ENCODE measurements around the gene ALS2CL.

Gene ALS2CL

GRCh38 chr3:46684891-46685290 is 8.6 kb downstream of the ALS2CL start:
- H3K4me3 ChIP-seq (ENCODE audit: low read depth, low read length) = no peak overlapping the region
- H3K9me3 ChIP-seq (ENCODE audit: severe bottlenecking) = no peaks in the 10 kb centered on the region
- H3K27ac ChIP-seq = no peak overlapping the region
- no peaks in the 10 kb centered on the region for H3K36me3 ChIP-seq
- H3K27me3 ChIP-seq (ENCODE audit: insufficient read depth, low read depth, severe bottlenecking) = no peaks in the 10 kb centered on the region
- no peak for TF ChIP-seq CTCF (IDR thresholded peaks at IDR 0.05; ENCODE audit: low read depth, low read length)
- DNase-seq = no peak

- Histone ChIP-seq H3K27ac (no peak overlapping the region), H3K27me3 (ENCODE audit: insufficient read depth, low read depth, severe bottlenecking) (no peaks in the 10 kb centered on the region), H3K36me3 (no peaks in the 10 kb centered on the region), H3K4me3 (ENCODE audit: low read depth, low read length) (no peak overlapping the region), H3K9me3 (ENCODE audit: severe bottlenecking) (no peaks in the 10 kb centered on the region)
- TF ChIP-seq CTCF (IDR thresholded peaks at IDR 0.05; ENCODE audit: low read depth, low read length) = no peak
- DNase-seq = no peak
These were observed 10.5 kb downstream of the ALS2CL start for GRCh38 chr3:46682974-46683373.

- Histone ChIP-seq H3K27me3 (ENCODE audit: insufficient read depth, low read depth, severe bottlenecking) (no peaks in the 10 kb centered on the region), H3K4me3 (ENCODE audit: low read depth, low read length) (no peak overlapping the region), H3K36me3 (no peaks in the 10 kb centered on the region), H3K9me3 (ENCODE audit: severe bottlenecking) (no peaks in the 10 kb centered on the region), H3K27ac (no peak overlapping the region)
- no peak for DNase-seq
- no peak for TF ChIP-seq CTCF (IDR thresholded peaks at IDR 0.05; ENCODE audit: low read depth, low read length)
These were observed 11.5 kb downstream of the ALS2CL start for GRCh38 chr3:46681856-46682540.

- no peaks in the 10 kb centered on the region for H3K27me3 ChIP-seq (ENCODE audit: insufficient read depth, low read depth, severe bottlenecking)
- H3K27ac ChIP-seq = no peak overlapping the region
- peak; percentile 61 for DNase-seq
- H3K9me3 ChIP-seq (ENCODE audit: severe bottlenecking) = no peaks in the 10 kb centered on the region
- no peaks in the 10 kb centered on the region for H3K36me3 ChIP-seq
- H3K4me3 ChIP-seq (ENCODE audit: low read depth, low read length) = no peak overlapping the region
- TF ChIP-seq CTCF (IDR thresholded peaks at IDR 0.05; ENCODE audit: low read depth, low read length) = no peak
These were observed 12.1 kb downstream of the ALS2CL start for GRCh38 chr3:46681387-46681786.

- H3K27ac ChIP-seq = no peak overlapping the region
- H3K36me3 ChIP-seq = no peaks in the 10 kb centered on the region
- no peaks in the 10 kb centered on the region for H3K9me3 ChIP-seq (ENCODE audit: severe bottlenecking)
- TF ChIP-seq CTCF (IDR thresholded peaks at IDR 0.05; ENCODE audit: low read depth, low read length) = no peak
- no peak for DNase-seq
- H3K4me3 ChIP-seq (ENCODE audit: low read depth, low read length) = no peak overlapping the region
- no peaks in the 10 kb centered on the region for H3K27me3 ChIP-seq (ENCODE audit: insufficient read depth, low read depth, severe bottlenecking)
These were observed 13.1 kb downstream of the ALS2CL start for GRCh38 chr3:46680298-46680826.

- Histone ChIP-seq H3K4me3 (ENCODE audit: low read depth, low read length) (no peak overlapping the region), H3K27me3 (ENCODE audit: insufficient read depth, low read depth, severe bottlenecking) (no peaks in the 10 kb centered on the region), H3K9me3 (ENCODE audit: severe bottlenecking) (no peaks in the 10 kb centered on the region), H3K36me3 (no peaks in the 10 kb centered on the region), H3K27ac (no peak overlapping the region)
- no peak for TF ChIP-seq CTCF (IDR thresholded peaks at IDR 0.05; ENCODE audit: low read depth, low read length)
- peak; percentile 59 for DNase-seq
These were observed 13.8 kb downstream of the ALS2CL start for GRCh38 chr3:46679681-46680080.
